ENCODE measurements around the gene PLA2R1.
A peak's percentile ranks its signal among the peaks of the same experiment; 100 is the strongest.

PLA2R1 gene

DNA sequence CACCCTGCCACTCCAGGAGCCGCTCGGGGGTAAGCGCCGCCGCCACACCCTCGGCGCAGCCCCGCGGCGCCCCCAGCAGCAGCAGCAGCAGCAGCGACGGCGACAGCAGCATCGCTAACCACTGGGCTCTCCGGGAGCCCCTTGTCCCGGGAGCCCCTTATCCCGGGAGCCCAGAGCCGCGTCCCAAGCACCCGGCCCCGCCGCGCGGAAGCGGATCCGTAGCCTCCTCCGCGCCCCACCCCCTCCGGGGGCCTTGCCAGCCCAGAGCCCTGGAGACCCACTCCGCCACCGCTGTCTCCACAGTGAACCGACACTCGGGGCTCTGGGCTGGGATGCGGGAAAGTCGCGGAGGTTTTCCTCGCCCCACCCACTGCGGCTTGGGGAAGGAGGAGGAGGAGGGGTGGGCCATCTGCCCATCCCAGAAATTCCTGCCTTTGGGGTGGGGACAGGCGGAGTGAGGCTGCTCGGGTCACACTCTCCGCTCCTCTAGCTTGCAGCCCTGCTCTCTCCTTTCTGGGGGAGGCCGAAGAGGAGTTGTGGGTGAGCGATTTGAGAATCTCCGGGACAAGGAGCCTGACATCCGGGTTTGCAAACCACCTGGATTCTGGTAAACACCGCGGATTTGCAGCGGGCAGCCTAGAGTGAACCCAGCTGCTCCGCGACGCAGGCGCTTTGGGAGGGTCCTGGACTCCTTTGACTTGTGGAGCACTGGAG lies at the start of gene PLA2R1:
TSS of gene PLA2R1 (minus strand) at position 324 of the 714 bp plus-strand sequence. CDS start at position 112, 212 bp downstream.
- Mint-ChIP-seq H3K27ac (peak within 1 kb of the TSS; percentile 77), H3K4me1 (ENCODE audit: low read depth) (peaks cover 15% of the 10 kb centered on the region), H3K9me3 (no peaks in the 10 kb centered on the region), H3K36me3 (ENCODE audit: low read depth) (peaks cover 5% of the 10 kb centered on the region), H3K27me3 (peaks cover 27% of the 10 kb centered on the region), H3K4me3 (peak within 1 kb of the TSS; percentile 85)
- intact Hi-C loops (cut with micrococcal nuclease) = no loop called here

GRCh38 chr2:160110674-160111239 lies 48.3 kb upstream of the PLA2R1 start:
- no peak overlapping the region for H3K27ac Mint-ChIP-seq
- H3K4me1 Mint-ChIP-seq (ENCODE audit: low read depth) = peaks cover 11% of the 10 kb centered on the region
- no peak overlapping the region for H3K4me3 Mint-ChIP-seq
- no peaks in the 10 kb centered on the region for H3K36me3 Mint-ChIP-seq (ENCODE audit: low read depth)
- intact Hi-C loops (cut with micrococcal nuclease) = loop anchor here (2.0 to 5.0 kb wide), 2 partner anchors 98 to 882 kb away; no protein-coding TSS in a partner anchor
- H3K9me3 Mint-ChIP-seq = no peaks in the 10 kb centered on the region
- no peaks in the 10 kb centered on the region for H3K27me3 Mint-ChIP-seq

- Mint-ChIP-seq H3K27ac (no peak overlapping the region), H3K4me1 (ENCODE audit: low read depth) (peaks cover 11% of the 10 kb centered on the region), H3K4me3 (no peak overlapping the region), H3K27me3 (no peaks in the 10 kb centered on the region), H3K36me3 (ENCODE audit: low read depth) (no peaks in the 10 kb centered on the region), H3K9me3 (no peaks in the 10 kb centered on the region)
- intact Hi-C loops (cut with micrococcal nuclease) = loop anchor here (2.0 to 5.0 kb wide), 3 partner anchors 99 to 882 kb away; no protein-coding TSS in a partner anchor
Measured at GRCh38 chr2:160109939-160110673, 47.7 kb upstream of the PLA2R1 start.

DNA sequence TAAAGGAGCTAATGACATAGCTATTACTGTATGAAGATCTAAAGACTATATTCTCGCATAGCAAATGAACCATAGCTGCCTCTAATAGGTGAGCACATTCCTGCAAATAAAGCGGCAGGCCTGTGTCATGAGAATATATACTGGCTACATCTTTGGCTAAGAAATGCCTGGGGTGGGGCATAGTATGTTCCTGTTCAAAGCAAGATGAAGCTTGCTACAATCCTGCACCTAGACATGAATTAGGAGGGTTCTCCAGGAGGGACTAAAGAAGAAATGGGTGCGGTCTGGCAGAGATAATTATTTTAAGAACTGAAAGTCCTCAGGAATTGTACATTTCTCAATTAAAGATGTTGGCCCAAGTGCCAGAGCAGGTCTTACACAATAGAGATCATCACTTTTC lies 46.8 kb upstream of the PLA2R1 start:
- peaks cover 11% of the 10 kb centered on the region for H3K4me1 Mint-ChIP-seq (ENCODE audit: low read depth)
- H3K27ac Mint-ChIP-seq = no peak overlapping the region
- no peak overlapping the region for H3K4me3 Mint-ChIP-seq
- intact Hi-C loops (cut with micrococcal nuclease) = loop anchor here (5.0 kb wide), 1 partner anchor 158 kb away; no protein-coding TSS in a partner anchor
- H3K9me3 Mint-ChIP-seq = no peaks in the 10 kb centered on the region
- H3K27me3 Mint-ChIP-seq = no peaks in the 10 kb centered on the region
- H3K36me3 Mint-ChIP-seq (ENCODE audit: low read depth) = no peaks in the 10 kb centered on the region

DNA sequence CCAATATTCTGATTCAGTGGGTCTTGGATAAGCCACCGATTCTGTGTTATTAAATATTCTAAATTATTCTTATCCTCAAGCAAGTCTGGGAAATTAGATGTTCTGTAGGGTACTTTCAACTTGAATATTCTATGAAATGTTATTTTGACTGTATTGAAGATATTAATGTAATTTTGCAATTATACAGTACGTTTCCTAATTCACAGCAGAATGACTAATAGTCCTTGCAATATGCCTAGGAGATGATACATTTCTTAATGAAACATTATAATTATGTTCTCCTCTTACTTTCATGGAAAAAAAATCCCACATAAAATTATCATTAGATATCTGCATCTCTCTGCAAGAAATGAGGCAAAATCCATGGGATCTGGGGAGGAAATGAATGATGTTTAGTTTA lies 46.2 kb upstream of the PLA2R1 start:
- Mint-ChIP-seq H3K9me3 (no peaks in the 10 kb centered on the region), H3K36me3 (ENCODE audit: low read depth) (no peaks in the 10 kb centered on the region), H3K4me1 (ENCODE audit: low read depth) (peaks cover 11% of the 10 kb centered on the region), H3K4me3 (no peak overlapping the region), H3K27me3 (no peaks in the 10 kb centered on the region), H3K27ac (no peak overlapping the region)
- intact Hi-C loops (cut with micrococcal nuclease) = loop anchor here (5.0 kb wide), 1 partner anchor 159 kb away; no protein-coding TSS in a partner anchor

- H3K4me1 Mint-ChIP-seq (ENCODE audit: low read depth) = peaks cover 11% of the 10 kb centered on the region
Measured at GRCh38 chr2:160105366-160105765, 43.0 kb upstream of the PLA2R1 start.

DNA sequence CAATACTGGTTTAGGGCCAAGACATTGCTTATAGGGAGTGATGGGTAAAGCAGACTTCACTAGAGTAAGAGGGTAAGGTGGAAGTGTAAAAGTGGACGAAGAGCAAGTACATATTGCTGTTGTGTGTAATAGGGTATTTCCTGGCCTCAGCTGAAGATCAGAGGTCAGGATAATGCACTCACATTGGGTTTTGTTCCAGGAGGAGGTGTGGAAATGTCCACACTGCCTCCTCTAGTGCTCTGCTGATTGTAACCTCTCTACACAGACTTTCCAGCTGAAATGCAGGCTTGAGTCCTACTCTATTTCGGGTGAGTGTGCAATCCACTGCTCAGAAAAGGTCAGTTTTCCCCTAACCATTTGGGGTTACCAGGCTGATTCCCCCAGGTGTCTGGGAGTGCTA lies 41.7 kb upstream of the PLA2R1 start:
- intact Hi-C loops (cut with micrococcal nuclease) = no loop called here
- Mint-ChIP-seq H3K36me3 (ENCODE audit: low read depth) (no peaks in the 10 kb centered on the region), H3K27me3 (no peaks in the 10 kb centered on the region), H3K4me3 (no peak overlapping the region), H3K9me3 (no peaks in the 10 kb centered on the region), H3K27ac (no peak overlapping the region), H3K4me1 (ENCODE audit: low read depth) (peaks cover 11% of the 10 kb centered on the region)

More at GRCh38 chr2:160105366-160105765, 43.0 kb upstream of the PLA2R1 start:
- Mint-ChIP-seq H3K9me3 (no peaks in the 10 kb centered on the region), H3K4me3 (no peak overlapping the region), H3K27me3 (no peaks in the 10 kb centered on the region), H3K36me3 (ENCODE audit: low read depth) (no peaks in the 10 kb centered on the region), H3K27ac (no peak overlapping the region)
- intact Hi-C loops (cut with micrococcal nuclease) = loop anchor here (5.0 kb wide), 1 partner anchor 162 kb away; no protein-coding TSS in a partner anchor

DNA sequence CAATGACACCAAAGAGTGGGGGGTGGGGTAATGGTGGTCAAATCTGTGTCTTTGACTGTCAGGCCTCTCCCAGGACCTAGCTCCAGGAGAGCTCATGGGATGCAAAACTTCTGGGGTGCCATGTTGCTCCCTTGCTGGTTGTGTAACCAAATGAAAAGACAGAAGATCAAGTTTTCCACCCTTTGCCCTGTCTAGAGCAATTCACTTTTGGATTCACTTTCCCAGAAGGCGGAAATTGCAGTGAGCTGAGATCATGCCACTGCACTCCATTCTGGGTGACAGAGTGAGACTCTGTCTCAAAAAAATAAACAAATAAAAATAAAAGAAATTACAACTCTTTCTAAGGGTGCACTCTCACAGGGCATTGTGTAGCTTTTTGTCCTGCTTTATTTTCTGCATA lies 34.9 kb upstream of the PLA2R1 start:
- Mint-ChIP-seq H3K27ac (no peak overlapping the region), H3K4me1 (ENCODE audit: low read depth) (peaks cover 13% of the 10 kb centered on the region)
- intact Hi-C loops (cut with micrococcal nuclease) = no loop called here

GRCh38 chr2:160096409-160096808 lies 34.0 kb upstream of the PLA2R1 start:
- intact Hi-C loops (cut with micrococcal nuclease) = no loop called here
- H3K27ac Mint-ChIP-seq = no peak overlapping the region
- H3K4me1 Mint-ChIP-seq (ENCODE audit: low read depth) = peaks cover 13% of the 10 kb centered on the region
- H3K9me3 Mint-ChIP-seq = peaks cover 24% of the 10 kb centered on the region
- no peak overlapping the region for H3K4me3 Mint-ChIP-seq
- no peaks in the 10 kb centered on the region for H3K36me3 Mint-ChIP-seq (ENCODE audit: low read depth)
- H3K27me3 Mint-ChIP-seq = no peaks in the 10 kb centered on the region

More for the DNA sequence above, 34.9 kb upstream of the PLA2R1 start:
- no peak overlapping the region for H3K4me3 Mint-ChIP-seq
- H3K9me3 Mint-ChIP-seq = peaks cover 15% of the 10 kb centered on the region
- no peaks in the 10 kb centered on the region for H3K27me3 Mint-ChIP-seq
- no peaks in the 10 kb centered on the region for H3K36me3 Mint-ChIP-seq (ENCODE audit: low read depth)

DNA sequence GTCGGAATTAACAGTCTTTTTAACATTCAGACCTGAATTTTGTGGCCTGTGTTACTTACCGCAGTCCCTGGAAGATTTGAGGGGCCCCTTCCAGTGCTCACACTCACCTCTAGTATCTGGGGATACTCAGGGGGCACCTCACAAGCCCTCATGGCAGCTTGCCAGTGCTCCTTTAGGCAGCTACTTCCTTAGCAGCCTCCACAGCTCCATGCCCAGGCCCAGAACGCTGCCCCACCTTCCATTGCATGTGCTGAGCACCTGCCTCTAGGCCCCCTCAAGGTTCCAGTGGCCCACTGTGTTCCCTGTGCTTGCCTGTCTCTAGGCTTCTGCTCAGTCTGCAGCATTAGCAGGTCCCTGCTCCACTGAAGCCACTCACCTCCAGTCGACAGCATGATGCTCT lies 30.0 kb upstream of the PLA2R1 start:
- no peak overlapping the region for H3K4me3 Mint-ChIP-seq
- peaks cover 13% of the 10 kb centered on the region for H3K4me1 Mint-ChIP-seq (ENCODE audit: low read depth)
- peaks cover 54% of the 10 kb centered on the region for H3K9me3 Mint-ChIP-seq
- intact Hi-C loops (cut with micrococcal nuclease) = no loop called here
- H3K27me3 Mint-ChIP-seq = no peaks in the 10 kb centered on the region
- no peaks in the 10 kb centered on the region for H3K36me3 Mint-ChIP-seq (ENCODE audit: low read depth)
- no peak overlapping the region for H3K27ac Mint-ChIP-seq

- Mint-ChIP-seq H3K4me3 (no peak overlapping the region), H3K4me1 (ENCODE audit: low read depth) (peaks cover 9% of the 10 kb centered on the region), H3K27me3 (no peaks in the 10 kb centered on the region), H3K9me3 (peaks cover 65% of the 10 kb centered on the region), H3K27ac (no peak overlapping the region), H3K36me3 (ENCODE audit: low read depth) (no peaks in the 10 kb centered on the region)
- intact Hi-C loops (cut with micrococcal nuclease) = no loop called here
Measured at GRCh38 chr2:160091381-160091780, 29.0 kb upstream of the PLA2R1 start.

GRCh38 chr2:160087854-160088745 lies 25.7 kb upstream of the PLA2R1 start:
- no peak overlapping the region for H3K4me3 Mint-ChIP-seq
- H3K4me1 Mint-ChIP-seq (ENCODE audit: low read depth) = no peaks in the 10 kb centered on the region
- no peaks in the 10 kb centered on the region for H3K36me3 Mint-ChIP-seq (ENCODE audit: low read depth)
- H3K27ac Mint-ChIP-seq = no peak overlapping the region
- H3K27me3 Mint-ChIP-seq = no peaks in the 10 kb centered on the region
- peaks cover 79% of the 10 kb centered on the region for H3K9me3 Mint-ChIP-seq
- intact Hi-C loops (cut with micrococcal nuclease) = loop anchor here (5.0 kb wide), 1 partner anchor 904 kb away; no protein-coding TSS in a partner anchor

DNA sequence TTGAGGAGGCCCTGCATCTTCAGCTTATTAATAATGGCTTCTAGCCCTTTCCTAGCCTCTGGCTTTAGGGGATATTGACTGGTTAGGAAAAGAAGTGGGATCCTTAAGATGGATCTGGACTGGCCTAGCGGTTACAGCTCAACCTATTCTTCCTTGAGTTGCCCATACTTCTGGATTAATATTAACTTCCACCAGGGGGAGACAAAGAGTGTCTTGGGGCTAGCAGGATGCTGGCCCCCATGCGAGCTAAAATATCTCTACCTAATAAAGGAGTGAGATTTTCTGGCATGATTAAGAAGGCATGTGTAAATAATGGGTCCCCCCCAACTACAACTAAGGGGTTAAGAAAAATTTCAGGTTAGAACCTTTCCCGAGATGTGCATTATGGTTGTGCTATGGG lies 23.2 kb upstream of the PLA2R1 start:
- H3K9me3 Mint-ChIP-seq = peaks cover 62% of the 10 kb centered on the region
- no peak overlapping the region for H3K27ac Mint-ChIP-seq
- intact Hi-C loops (cut with micrococcal nuclease) = loop anchor here (5.0 kb wide), 1 partner anchor 907 kb away; no protein-coding TSS in a partner anchor
- H3K27me3 Mint-ChIP-seq = no peaks in the 10 kb centered on the region
- H3K4me3 Mint-ChIP-seq = no peak overlapping the region
- H3K36me3 Mint-ChIP-seq (ENCODE audit: low read depth) = no peaks in the 10 kb centered on the region
- no peaks in the 10 kb centered on the region for H3K4me1 Mint-ChIP-seq (ENCODE audit: low read depth)
